ENCODE data around the gene TLCD2.

- TF ChIP-seq SMAD3 (CRISPR knock-in tag; conservative IDR thresholded peaks at IDR 0.05) (no peak), CC2D1A (IDR thresholded peaks at IDR 0.05) (no peak), L3MBTL2 (IDR thresholded peaks at IDR 0.05) (no peak), EP300 (IDR thresholded peaks at IDR 0.05; ENCODE audit: low read length) (no peak), BRCA1 (IDR thresholded peaks at IDR 0.05) (no peak), BRCA1 (CRISPR knock-in tag; IDR thresholded peaks at IDR 0.05) (no peak), TBP (optimal IDR thresholded peaks at IDR 0.05; ENCODE audit: low read depth, low read length) (no peak), NBN (IDR thresholded peaks at IDR 0.05; ENCODE audit: low read depth) (no peak), HSF4 (CRISPR knock-in tag; IDR thresholded peaks at IDR 0.05; ENCODE audit: borderline replicate concordance) (no peak), ZNF696 (CRISPR knock-in tag; conservative IDR thresholded peaks at IDR 0.05) (no peak)
Measured at GRCh38 chr17:1715803-1716075, 5.6 kb upstream of the TLCD2 start.
